Measurements from ENCODE around the gene WIPF1. TPM values are rescaled to one million over a fixed set of nuclear protein-coding genes. Genes with fewer than 3 reads are reported as not detected.
A peak's percentile ranks its signal among the peaks of the same experiment; 100 is the strongest.

WIPF1 gene
- total RNA-seq, result 107 TPM

- peak; percentile 58 for ATAC-seq
- intact Hi-C loops (cut with DNase I), result no loop called here
- no peak for DNase-seq (ENCODE audit: low spot score)
These were observed at the start of gene WIPF1 for GRCh38 chr2:174597345-174598047. WIPF1 (minus strand) TSS chr2:174597804; CDS start chr2:174585573, 12,231 bp downstream.

- ATAC-seq, result no peak
- no peak for DNase-seq (ENCODE audit: low spot score)
- intact Hi-C loops (cut with DNase I), result no loop called here
These were observed 47.7 kb upstream of the WIPF1 start for GRCh38 chr2:174645296-174645695.

GRCh38 chr2:174644406-174644805, 46.8 kb upstream of the WIPF1 start:
- intact Hi-C loops (cut with DNase I), result no loop called here
- DNase-seq (ENCODE audit: low spot score), result no peak

GRCh38 chr2:174643356-174643755, 45.8 kb upstream of the WIPF1 start:
- intact Hi-C loops (cut with DNase I), result no loop called here
- DNase-seq (ENCODE audit: low spot score) (no peak), ATAC-seq (no peak)

More at GRCh38 chr2:174644406-174644805, 46.8 kb upstream of the WIPF1 start:
- ATAC-seq, result no peak

GRCh38 chr2:174641168-174641567, 43.6 kb upstream of the WIPF1 start:
- intact Hi-C loops (cut with DNase I), result no loop called here
- ATAC-seq, result no peak

GRCh38 chr2:174636987-174637386, 39.4 kb upstream of the WIPF1 start:
- intact Hi-C loops (cut with DNase I), result no loop called here
- DNase-seq (ENCODE audit: low spot score) (no peak), ATAC-seq (no peak)

More at GRCh38 chr2:174641168-174641567, 43.6 kb upstream of the WIPF1 start:
- no peak for DNase-seq (ENCODE audit: low spot score)

- intact Hi-C loops (cut with DNase I), result no loop called here
- ATAC-seq (no peak), DNase-seq (ENCODE audit: low spot score) (no peak)
These were observed 38.3 kb upstream of the WIPF1 start for GRCh38 chr2:174635776-174636404.

GRCh38 chr2:174635015-174635593, 37.5 kb upstream of the WIPF1 start:
- peak; percentile 12 for ATAC-seq
- intact Hi-C loops (cut with DNase I), result no loop called here

GRCh38 chr2:174634130-174635014, 36.8 kb upstream of the WIPF1 start:
- peak; percentile 72 for ATAC-seq
- intact Hi-C loops (cut with DNase I), result no loop called here

More at GRCh38 chr2:174635015-174635593, 37.5 kb upstream of the WIPF1 start:
- no peak for DNase-seq (ENCODE audit: low spot score)

GRCh38 chr2:174633623-174633930, 36.0 kb upstream of the WIPF1 start:
- intact Hi-C loops (cut with DNase I), result no loop called here
- no peak for DNase-seq (ENCODE audit: low spot score)
- peak; percentile 61 for ATAC-seq

More at GRCh38 chr2:174634130-174635014, 36.8 kb upstream of the WIPF1 start:
- no peak for DNase-seq (ENCODE audit: low spot score)

- ATAC-seq (peak; percentile 58), DNase-seq (ENCODE audit: low spot score) (no peak)
- intact Hi-C loops (cut with DNase I), result no loop called here
These were observed 35.4 kb upstream of the WIPF1 start for GRCh38 chr2:174632841-174633622.

- DNase-seq (ENCODE audit: low spot score) (no peak), ATAC-seq (no peak)
- intact Hi-C loops (cut with DNase I), result no loop called here
These were observed 33.7 kb upstream of the WIPF1 start for GRCh38 chr2:174631009-174631981.

GRCh38 chr2:174630107-174630506, 32.5 kb upstream of the WIPF1 start:
- DNase-seq (ENCODE audit: low spot score), result no peak
- ATAC-seq, result no peak
- intact Hi-C loops (cut with DNase I), result no loop called here

GRCh38 chr2:174629506-174629905, 31.9 kb upstream of the WIPF1 start:
- intact Hi-C loops (cut with DNase I), result no loop called here
- no peak for DNase-seq (ENCODE audit: low spot score)

GRCh38 chr2:174628528-174629169, 31.0 kb upstream of the WIPF1 start:
- intact Hi-C loops (cut with DNase I), result no loop called here
- DNase-seq (ENCODE audit: low spot score), result no peak
- ATAC-seq, result no peak

More at GRCh38 chr2:174629506-174629905, 31.9 kb upstream of the WIPF1 start:
- no peak for ATAC-seq

- ATAC-seq, result no peak
- DNase-seq (ENCODE audit: low spot score), result no peak
- intact Hi-C loops (cut with DNase I), result no loop called here
These were observed 29.6 kb upstream of the WIPF1 start for GRCh38 chr2:174627216-174627615.

GRCh38 chr2:174624895-174625430, 27.4 kb upstream of the WIPF1 start:
- ATAC-seq (no peak), DNase-seq (ENCODE audit: low spot score) (no peak)
- intact Hi-C loops (cut with DNase I), result no loop called here

Measured in sciatic nerve (tissue), 2 donors.